KMS-11 (cell line): ENCODE results near the gene CHL1.

Experiments
- H2AFZ ChIP-seq: fragments of 200-600 bp; sonication (generic); 2 replicates; pipeline ENCODE4 v1.6.1; 2016; ENCODE audit warnings: antibody characterized with exemption, mixed run types, low read depth
- H3K27ac ChIP-seq: fragments of 200-600 bp; sonication (generic); 2 replicates; pipeline ENCODE4 v1.6.1; 2016; ENCODE audit warnings: mild to moderate bottlenecking, mixed run types
- H3K27me3 ChIP-seq: fragments of 200-600 bp; sonication (generic); 2 replicates; pipeline ENCODE4 v1.6.1; 2017; ENCODE audit warnings: mild to moderate bottlenecking, low read depth, mixed run types, moderate library complexity; ENCODE audit not compliant: insufficient read depth
- H3K36me3 ChIP-seq: fragments of 200-600 bp; sonication (generic); 2 replicates; pipeline ENCODE4 v1.6.1; 2017; ENCODE audit warnings: mild to moderate bottlenecking, mixed run types; ENCODE audit not compliant: insufficient read depth
- H3K4me1 ChIP-seq: fragments of 200-600 bp; sonication (generic); 2 replicates; pipeline ENCODE4 v1.6.1; 2016; ENCODE audit warnings: mild to moderate bottlenecking, low read depth, mixed run types; ENCODE audit not compliant: poor library complexity, severe bottlenecking
- H3K4me2 ChIP-seq: fragments of 200-600 bp; sonication (generic); 2 replicates; pipeline ENCODE4 v1.7.0; 2016; ENCODE audit warnings: mild to moderate bottlenecking, mixed run types
- H3K4me3 ChIP-seq: fragments of 200-600 bp; sonication (generic); IDR thresholded peaks from 2 replicates; pipeline ENCODE4 v1.6.1; 2017; ENCODE audit warnings: low read depth, low read length, mixed read lengths; ENCODE audit not compliant: insufficient read depth
- H3K79me2 ChIP-seq: fragments of 200-600 bp; sonication (generic); 2 replicates; pipeline ENCODE4 v1.6.1; 2016; ENCODE audit warnings: low read depth, mixed run types; ENCODE audit not compliant: insufficient read depth
- H3K9ac ChIP-seq: fragments of 200-600 bp; sonication (generic); 2 replicates; pipeline ENCODE4 v1.6.1; 2016; ENCODE audit warnings: mild to moderate bottlenecking, mixed run types
- H4K20me1 ChIP-seq: fragments of 200-600 bp; sonication (generic); 2 replicates; pipeline ENCODE4 v1.6.1; 2016; ENCODE audit warnings: mild to moderate bottlenecking, mixed run types; ENCODE audit not compliant: insufficient read depth
- CTCF ChIP-seq: fragments of 200-600 bp; sonication (generic); conservative IDR thresholded peaks from 2 replicates; pipeline ENCODE4 v1.6.1; 2017; ENCODE audit warnings: low read depth, mild to moderate bottlenecking, antibody characterized with exemption, low read length, moderate library complexity, mixed read lengths

The CHL1 gene

GRCh38 chr3:458653-459310, 262.2 kb downstream of the CHL1 start:
- no peak overlapping the region for H3K4me2 ChIP-seq
- no peaks in the 10 kb centered on the region for H4K20me1 ChIP-seq
- no peak overlapping the region for H3K4me3 ChIP-seq
- no peaks in the 10 kb centered on the region for H3K36me3 ChIP-seq
- no peak overlapping the region for H2AFZ ChIP-seq
- no peak for TF ChIP-seq CTCF
- H3K9ac ChIP-seq, result no peak overlapping the region
- no peaks in the 10 kb centered on the region for H3K4me1 ChIP-seq
- no peaks in the 10 kb centered on the region for H3K27me3 ChIP-seq
- no peak overlapping the region for H3K27ac ChIP-seq
- H3K79me2 ChIP-seq, result no peaks in the 10 kb centered on the region
